Suprapubic skin (tissue), 4 donors: ENCODE results near the gene ZSWIM4.

Experiments used
- POLR2A ChIP-seq, 2 donors: fragments of 450-650 bp; IDR thresholded peaks; one replicate each; pipeline ENCODE4 v1.6.1; 2017; ENCODE audit warnings: antibody characterized with exemption in 2 of 2, mild to moderate bottlenecking in 2 of 2, moderate library complexity in 2 of 2
- POLR2AphosphoS5 ChIP-seq, 3 donors: sonication (generic); formaldehyde crosslinking; IDR thresholded peaks; one replicate each; pipeline ENCODE4 v1.6.1; 2017; ENCODE audit warnings: antibody characterized with exemption in 3 of 3
- TF ChIP-seq, protein P1 (sequence below), 2 donors: fragments of 200-600 bp in 1 of 2; fragments of 450-650 bp in 1 of 2; sonication (generic) in 1 of 2; IDR thresholded peaks; one replicate each; pipeline ENCODE4 v1.5.1; 2016 to 2019; ENCODE audit warnings: antibody characterized with exemption in 2 of 2, mild to moderate bottlenecking in 1 of 2, moderate library complexity in 1 of 2

- TF ChIP-seq, protein P1, sequence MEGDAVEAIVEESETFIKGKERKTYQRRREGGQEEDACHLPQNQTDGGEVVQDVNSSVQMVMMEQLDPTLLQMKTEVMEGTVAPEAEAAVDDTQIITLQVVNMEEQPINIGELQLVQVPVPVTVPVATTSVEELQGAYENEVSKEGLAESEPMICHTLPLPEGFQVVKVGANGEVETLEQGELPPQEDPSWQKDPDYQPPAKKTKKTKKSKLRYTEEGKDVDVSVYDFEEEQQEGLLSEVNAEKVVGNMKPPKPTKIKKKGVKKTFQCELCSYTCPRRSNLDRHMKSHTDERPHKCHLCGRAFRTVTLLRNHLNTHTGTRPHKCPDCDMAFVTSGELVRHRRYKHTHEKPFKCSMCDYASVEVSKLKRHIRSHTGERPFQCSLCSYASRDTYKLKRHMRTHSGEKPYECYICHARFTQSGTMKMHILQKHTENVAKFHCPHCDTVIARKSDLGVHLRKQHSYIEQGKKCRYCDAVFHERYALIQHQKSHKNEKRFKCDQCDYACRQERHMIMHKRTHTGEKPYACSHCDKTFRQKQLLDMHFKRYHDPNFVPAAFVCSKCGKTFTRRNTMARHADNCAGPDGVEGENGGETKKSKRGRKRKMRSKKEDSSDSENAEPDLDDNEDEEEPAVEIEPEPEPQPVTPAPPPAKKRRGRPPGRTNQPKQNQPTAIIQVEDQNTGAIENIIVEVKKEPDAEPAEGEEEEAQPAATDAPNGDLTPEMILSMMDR (IDR thresholded peaks at IDR 0.05) = no peak
- TF ChIP-seq POLR2AphosphoS5 (IDR thresholded peaks at IDR 0.05) = no peak
- TF ChIP-seq POLR2A (IDR thresholded peaks at IDR 0.05) = no peak
Measured at GRCh38 chr19:13806728-13807127, 11.5 kb downstream of the ZSWIM4 start.
